ENCODE measurements around the gene TADA1.
"Not testable (repeated sequence)": the region's sequence is repeated elsewhere in the genome, so short reads cannot be mapped to it uniquely, and the experiment has no call there.

TADA1 gene

GRCh38 chr1:166849135-166849534, 26.9 kb downstream of the TADA1 start:
- Histone ChIP-seq H3K4me3 (no peak overlapping the region), H3K27ac (no peak overlapping the region)

GRCh38 chr1:166848193-166848592, 27.9 kb downstream of the TADA1 start:
- H3K27ac ChIP-seq = no peak overlapping the region
- H3K4me3 ChIP-seq = no peak overlapping the region

DNA sequence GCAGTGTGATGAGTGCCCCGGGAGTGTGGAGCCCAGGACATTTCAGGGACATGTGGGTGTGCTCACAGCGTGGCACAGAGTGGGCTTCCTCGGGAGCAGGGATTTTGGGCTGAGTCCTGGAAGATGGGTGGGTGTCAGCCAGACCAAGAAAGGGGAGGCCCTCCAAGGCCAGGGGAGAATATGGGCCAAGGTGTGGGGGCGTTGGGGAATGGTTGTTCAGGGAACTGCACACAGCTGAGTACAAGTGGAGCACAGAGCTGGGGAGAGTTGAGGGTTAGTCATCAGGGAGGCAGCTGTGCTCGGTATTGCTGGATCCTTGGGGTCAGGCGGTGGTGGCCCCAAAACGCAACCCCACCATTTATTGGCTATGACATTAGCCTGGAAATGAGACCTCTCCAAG, 31.3 kb downstream of the TADA1 start:
- Histone ChIP-seq H3K4me3 (no peak overlapping the region), H3K27ac (peak overlapping the region in 2 of 21 experiments; percentile 10 to 30)

GRCh38 chr1:166843769-166844596, 32.1 kb downstream of the TADA1 start:
- Histone ChIP-seq H3K27ac (peak overlapping the region in 1 of 21 experiments; percentile 51), H3K4me3 (no peak overlapping the region)

- H3K4me3 ChIP-seq = no peak overlapping the region
- H3K27ac ChIP-seq = peak overlapping the region in 1 of 21 experiments; percentile 51
Observed at GRCh38 chr1:166843322-166843721, 32.7 kb downstream of the TADA1 start.

GRCh38 chr1:166840309-166841274, 35.5 kb downstream of the TADA1 start:
- Histone ChIP-seq H3K4me3 (peak overlapping the region; percentile 52 to 85 (median 74)), H3K27ac (peak overlapping the region in 20 of 21 experiments; percentile 8 to 97 (median 86))

GRCh38 chr1:166839600-166840308, 36.3 kb downstream of the TADA1 start:
- Histone ChIP-seq H3K4me3 (peak overlapping the region; percentile 52 to 85 (median 74)), H3K27ac (peak overlapping the region; percentile 56 to 99 (median 93))

DNA sequence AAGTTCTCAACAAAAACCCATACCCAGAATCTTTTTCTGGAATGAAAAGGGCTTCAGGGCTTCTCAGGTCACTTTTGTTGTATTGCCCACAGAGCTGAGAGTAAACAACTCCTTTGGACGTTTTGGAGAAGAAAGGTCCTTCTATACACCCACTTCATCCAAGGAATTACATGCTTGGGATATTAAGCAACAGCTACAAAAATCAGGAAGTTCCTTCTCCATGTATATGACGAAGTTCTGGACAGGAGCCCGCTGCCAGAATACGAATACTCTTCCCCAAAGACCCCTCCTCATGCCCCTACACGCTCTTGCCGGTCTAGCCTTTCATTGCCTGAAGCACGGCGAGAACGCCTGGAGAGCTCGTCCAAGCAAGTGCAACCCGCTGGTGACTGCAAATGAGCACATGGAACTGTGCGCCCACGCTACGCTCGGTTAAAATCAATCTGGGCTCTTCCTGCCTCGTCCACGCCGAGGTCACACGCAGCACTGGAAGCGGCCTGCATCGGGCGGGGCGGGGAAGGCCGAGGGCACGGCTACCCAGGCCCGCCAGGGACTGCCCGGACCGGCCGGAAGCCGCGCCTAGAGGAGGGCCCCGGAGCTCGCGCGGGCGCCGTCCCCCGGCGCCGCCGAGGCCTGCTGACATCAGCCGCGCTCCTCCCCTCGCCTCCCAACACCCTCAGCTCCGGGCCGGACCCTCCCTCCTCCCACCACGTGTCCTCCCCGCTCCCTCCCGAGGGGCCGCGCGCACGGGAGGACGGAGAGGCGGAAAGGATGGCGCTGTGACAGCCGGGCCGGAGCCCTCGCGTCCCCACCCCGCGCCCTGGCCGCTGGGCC, 37.1 kb downstream of the TADA1 start, which contains the start of gene POGK:
POGK (plus strand) TSS at position 710 of the 834 bp plus-strand sequence. CDS start 1,482 bp downstream, outside the sequence.
- H3K4me3 ChIP-seq = peak within 1 kb of the TSS; percentile 52 to 85 (median 74)
- H3K27ac ChIP-seq = peak within 1 kb of the TSS; percentile 56 to 99 (median 93)

DNA sequence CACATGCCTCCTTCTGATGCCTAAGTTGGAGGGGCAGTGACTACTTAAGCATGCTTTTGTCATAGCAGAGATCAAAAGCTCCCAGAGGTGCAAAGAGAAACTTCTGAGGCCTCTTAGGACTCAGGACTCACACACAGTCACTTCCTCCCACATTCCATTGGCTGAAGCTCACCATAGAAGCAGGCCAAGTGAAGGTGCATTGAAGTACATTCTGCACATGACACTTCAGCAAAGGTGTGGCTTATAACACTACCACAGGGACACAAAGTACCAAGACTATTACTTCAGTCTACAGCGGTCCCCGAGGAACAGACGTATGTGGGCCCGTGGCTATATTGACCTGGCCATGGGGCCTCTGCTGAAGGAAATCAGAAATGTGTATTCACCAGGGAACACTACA, 39.3 kb downstream of the TADA1 start:
- Histone ChIP-seq H3K4me3 (no peak overlapping the region), H3K27ac (no peak overlapping the region)

- not testable (repeated sequence) for H3K4me3 ChIP-seq, H3K27ac ChIP-seq
Observed at GRCh38 chr1:166829762-166830161, 46.3 kb downstream of the TADA1 start.

DNA sequence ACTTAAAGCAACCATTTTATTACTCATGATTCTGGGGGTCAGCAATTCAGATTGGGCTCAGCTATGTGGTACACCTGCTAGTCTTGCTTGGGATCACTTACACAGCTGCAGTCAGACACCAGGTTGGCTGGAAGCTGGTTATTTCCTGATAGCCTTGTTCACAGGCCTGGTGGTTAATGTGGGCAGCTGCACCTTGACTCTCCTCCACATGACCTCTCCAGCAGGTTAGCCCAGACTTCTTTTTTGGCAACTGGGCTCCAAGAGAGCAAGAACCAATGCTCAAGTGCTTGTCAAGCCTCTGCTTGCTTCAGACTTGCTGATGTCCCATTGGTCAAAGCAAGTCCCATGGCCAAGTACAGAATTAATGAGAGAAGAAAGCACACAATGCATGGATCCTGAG, 48.6 kb downstream of the TADA1 start:
- Histone ChIP-seq H3K27ac (no peak overlapping the region), H3K4me3 (no peak overlapping the region)

- no peak overlapping the region for H3K27ac ChIP-seq
- H3K4me3 ChIP-seq = no peak overlapping the region
Observed at GRCh38 chr1:166822385-166822784, 53.7 kb downstream of the TADA1 start.

- H3K4me3 ChIP-seq = no peak overlapping the region
Observed at GRCh38 chr1:166819974-166820373, 56.1 kb downstream of the TADA1 start.

DNA sequence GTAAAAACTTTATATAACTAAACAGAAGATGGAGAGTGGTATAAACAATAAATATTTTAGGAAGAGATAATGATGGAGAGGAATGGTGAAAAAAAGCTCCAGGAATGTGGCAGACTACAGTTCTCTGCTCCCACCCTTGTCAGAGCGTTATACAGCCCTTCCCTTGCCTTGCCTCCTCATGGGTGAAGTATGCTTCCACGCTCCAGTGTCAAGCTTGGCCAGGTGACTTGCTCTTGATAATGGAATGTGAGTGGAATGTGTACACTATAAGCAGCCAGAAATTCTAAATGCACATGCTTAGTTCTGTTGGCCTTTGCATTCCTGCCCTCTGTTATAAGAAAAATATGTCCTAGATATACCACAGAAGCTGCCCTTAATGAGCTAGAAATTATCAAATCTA, 61.5 kb downstream of the TADA1 start:
- Histone ChIP-seq H3K27ac (no peak overlapping the region), H3K4me3 (no peak overlapping the region)

More at GRCh38 chr1:166819974-166820373, 56.1 kb downstream of the TADA1 start:
- no peak overlapping the region for H3K27ac ChIP-seq

DNA sequence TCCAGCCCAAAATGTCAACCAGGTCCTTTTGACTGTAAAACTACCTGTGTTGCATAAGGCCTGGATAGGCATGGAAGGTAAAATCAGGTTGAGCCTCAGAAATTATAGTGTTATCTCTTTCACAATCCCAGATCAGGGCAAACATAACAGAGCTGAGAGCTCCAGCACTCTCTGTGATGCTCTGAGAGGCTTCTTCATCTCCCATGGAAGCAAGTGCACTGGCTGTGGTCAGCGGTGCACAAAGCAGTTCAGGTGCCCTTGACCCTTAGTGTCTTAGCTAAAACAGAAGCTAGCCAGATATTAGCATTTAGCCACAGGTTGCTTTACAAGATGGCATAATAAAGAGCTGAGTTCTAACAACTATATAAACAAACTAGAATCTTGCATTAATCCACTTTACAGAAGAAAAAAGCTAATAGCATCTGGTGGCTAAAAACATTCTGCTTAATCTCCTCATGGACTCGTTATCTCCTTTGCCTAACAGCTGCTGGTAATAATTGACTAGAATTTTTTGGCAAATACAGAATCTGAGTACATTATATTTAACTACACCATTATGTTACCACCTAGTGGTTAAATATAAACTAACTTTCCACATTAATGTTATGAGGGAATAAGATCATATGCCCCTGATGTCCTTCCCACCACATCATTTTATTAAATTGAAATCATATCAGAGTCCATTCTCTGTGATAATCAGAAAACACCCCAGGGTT, 62.4 kb downstream of the TADA1 start:
- Histone ChIP-seq H3K27ac (no peak overlapping the region), H3K4me3 (no peak overlapping the region)

DNA sequence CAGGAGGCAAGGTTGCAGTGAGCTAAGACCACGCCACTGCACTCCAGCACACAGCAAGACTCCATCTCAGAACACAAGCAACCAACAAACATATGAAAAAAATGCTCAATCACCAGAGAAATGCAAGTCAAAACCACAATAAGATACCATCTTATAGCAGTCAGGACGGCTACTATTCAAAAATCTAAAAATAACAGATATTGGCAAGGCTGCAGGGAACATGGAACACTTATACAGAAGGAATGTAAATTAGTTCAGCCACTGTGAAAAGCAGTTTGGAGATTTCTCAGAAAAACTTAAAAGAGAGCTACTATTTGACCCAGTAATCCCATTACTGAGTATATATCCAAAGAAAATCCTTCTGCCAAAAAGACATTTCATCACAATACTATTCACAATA, 64.4 kb downstream of the TADA1 start:
- no peak overlapping the region for H3K4me3 ChIP-seq

DNA sequence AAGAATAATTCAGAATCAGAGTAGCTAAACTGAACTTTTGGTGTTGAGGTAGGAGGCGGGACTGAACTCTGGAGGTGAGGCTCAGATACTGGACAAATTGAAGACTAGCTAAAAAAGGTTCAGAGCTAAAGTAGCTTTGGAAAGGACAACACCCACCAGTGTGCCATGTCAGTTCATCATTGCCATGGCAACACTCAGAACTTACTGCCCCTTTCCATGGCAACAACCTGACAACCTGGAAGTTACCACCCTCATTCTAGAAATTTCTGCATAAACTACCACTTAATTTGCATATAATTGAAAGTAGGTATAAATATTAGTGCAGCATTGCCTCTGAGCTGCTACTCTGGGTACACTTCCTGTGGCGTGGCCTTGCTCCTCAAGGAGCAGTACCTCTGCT, 67.1 kb downstream of the TADA1 start:
- no peak overlapping the region for H3K4me3 ChIP-seq
- H3K27ac ChIP-seq = no peak overlapping the region

More for the DNA sequence above, 64.4 kb downstream of the TADA1 start:
- no peak overlapping the region for H3K27ac ChIP-seq
